SK-N-SH treated with all-trans-retinoic acid at 6 μM for 48 hours (cell line): Measurements from ENCODE around the gene TMPRSS11A.

Experiments
- ATAC-seq: fragments of 200-7000 bp; cut with Tn5 transposase; 3 replicates; pipeline ENCODE4 v1.9.1; 2020; ENCODE audit warnings: mild to moderate bottlenecking, moderate library complexity
- ARNTL ChIP-seq: fragments of 450-650 bp; formaldehyde crosslinking; IDR thresholded peaks from 2 replicates; pipeline ENCODE4 v1.5.0; 2020; ENCODE audit warnings: low read depth, mild to moderate bottlenecking, moderate library complexity, borderline replicate concordance
- BACH2 ChIP-seq: fragments of 250-450 bp; sonication (Bioruptor Pico); IDR thresholded peaks from 2 replicates; pipeline ENCODE4 v1.9.0; 2021; ENCODE audit warnings: mild to moderate bottlenecking, borderline replicate concordance
- CSDC2 ChIP-seq: fragments of 250-450 bp; sonication (Bioruptor Pico); IDR thresholded peaks from 2 replicates; pipeline ENCODE4 v1.5.0; 2020; ENCODE audit warnings: mild to moderate bottlenecking, moderate library complexity
- GLIS3 ChIP-seq: fragments of 250-450 bp; sonication (Bioruptor Pico); IDR thresholded peaks from 2 replicates; pipeline ENCODE4 v1.5.0; 2020; ENCODE audit warnings: mild to moderate bottlenecking, moderate library complexity
- ISL1 ChIP-seq: fragments of 250-450 bp; sonication (Bioruptor Pico); IDR thresholded peaks from 2 replicates; pipeline ENCODE4 v2.1.2; 2022; ENCODE audit warnings: mild to moderate bottlenecking, moderate library complexity
- OSR1 ChIP-seq: fragments of 250-450 bp; sonication (Bioruptor Pico); IDR thresholded peaks from 2 replicates; pipeline ENCODE4 v1.8.0; 2022; ENCODE audit warnings: moderate library complexity, mild to moderate bottlenecking, inconsistent platforms
- PPARA ChIP-seq: fragments of 250-450 bp; sonication (Bioruptor Pico); IDR thresholded peaks from 2 replicates; pipeline ENCODE4 v1.5.0; 2020; ENCODE audit warnings: mild to moderate bottlenecking, borderline replicate concordance
- RARB ChIP-seq: fragments of 250-450 bp; sonication (Bioruptor Pico); IDR thresholded peaks from 2 replicates; pipeline ENCODE4 v1.8.0; 2021; ENCODE audit warnings: mild to moderate bottlenecking, moderate library complexity
- SNAI2 ChIP-seq: fragments of 250-450 bp; sonication (Bioruptor Pico); IDR thresholded peaks from 2 replicates; pipeline ENCODE4 v1.5.0; 2020; ENCODE audit warnings: mild to moderate bottlenecking, moderate library complexity
- TCF4 ChIP-seq: fragments of 250-450 bp; sonication (Bioruptor Pico); IDR thresholded peaks from 2 replicates; pipeline ENCODE4 v1.8.0; 2021; ENCODE audit warnings: mild to moderate bottlenecking, moderate library complexity, borderline replicate concordance
- TOX ChIP-seq: fragments of 250-450 bp; sonication (Bioruptor Pico); IDR thresholded peaks from 2 replicates; pipeline ENCODE4 v1.8.0; 2021; ENCODE audit warnings: mild to moderate bottlenecking, moderate library complexity, borderline replicate concordance
- ZC3H10 ChIP-seq: fragments of 250-450 bp; sonication (Bioruptor Pico); IDR thresholded peaks from 2 replicates; pipeline ENCODE4 v1.5.1; 2021; ENCODE audit warnings: mild to moderate bottlenecking, moderate library complexity
- ZFP3 ChIP-seq: fragments of 250-450 bp; sonication (Bioruptor Pico); IDR thresholded peaks from 2 replicates; pipeline ENCODE4 v1.5.0; 2020; ENCODE audit warnings: mild to moderate bottlenecking, moderate library complexity
- ZFP30 ChIP-seq: fragments of 450-650 bp; formaldehyde crosslinking; IDR thresholded peaks from 2 replicates; pipeline ENCODE4 v1.5.0; 2022; ENCODE audit warnings: mild to moderate bottlenecking, moderate library complexity
- ZNF8 ChIP-seq: fragments of 450-650 bp; formaldehyde crosslinking; IDR thresholded peaks from 2 replicates; pipeline ENCODE4 v1.5.0; 2020; ENCODE audit warnings: mild to moderate bottlenecking, moderate library complexity
- TF ChIP-seq, protein P1 (sequence below): fragments of 250-450 bp; sonication (Bioruptor Pico); IDR thresholded peaks from 2 replicates; pipeline ENCODE4 v1.5.1; 2020; ENCODE audit warnings: low read depth, mild to moderate bottlenecking, moderate library complexity
- TF ChIP-seq, protein P2 (sequence below): fragments of 250-450 bp; sonication (Bioruptor Pico); IDR thresholded peaks from 2 replicates; pipeline ENCODE4 v1.8.0; 2021; ENCODE audit warnings: low read depth, mild to moderate bottlenecking, moderate library complexity, borderline replicate concordance
- TF ChIP-seq, protein P3 (sequence below): fragments of 250-450 bp; sonication (Bioruptor Pico); IDR thresholded peaks from 2 replicates; pipeline ENCODE4 v1.8.0; 2020; ENCODE audit warnings: mild to moderate bottlenecking, moderate library complexity, borderline replicate concordance
- TF ChIP-seq, protein P4 (sequence below): fragments of 250-450 bp; sonication (Bioruptor Pico); IDR thresholded peaks from 2 replicates; pipeline ENCODE4 v1.5.0; 2020; ENCODE audit warnings: mild to moderate bottlenecking, moderate library complexity

TMPRSS11A gene

DNA sequence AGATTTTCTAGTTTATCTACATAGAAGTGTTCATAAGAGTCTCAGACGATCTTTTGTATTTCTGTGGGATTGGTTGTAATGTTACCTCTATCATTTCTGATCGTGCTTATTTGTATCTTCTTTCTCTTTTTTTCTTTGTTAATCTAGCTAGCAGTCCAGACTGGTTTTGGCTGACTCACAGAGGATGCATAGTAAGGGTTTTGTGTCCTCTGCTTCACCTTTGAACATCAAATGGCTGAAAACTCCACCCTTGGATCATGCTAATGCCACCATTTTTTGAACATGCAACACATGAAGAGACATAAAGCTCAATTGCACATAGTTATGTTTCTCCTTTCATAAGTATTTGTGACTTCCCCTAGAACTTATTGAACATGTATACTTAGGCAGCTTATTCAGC is 22.8 kb downstream of the TMPRSS11A start:
- TF ChIP-seq ZC3H10 (no peak), ISL1 (CRISPR knock-in tag) (no peak), PPARA (no peak), GLIS3 (CRISPR knock-in tag) (no peak)

DNA sequence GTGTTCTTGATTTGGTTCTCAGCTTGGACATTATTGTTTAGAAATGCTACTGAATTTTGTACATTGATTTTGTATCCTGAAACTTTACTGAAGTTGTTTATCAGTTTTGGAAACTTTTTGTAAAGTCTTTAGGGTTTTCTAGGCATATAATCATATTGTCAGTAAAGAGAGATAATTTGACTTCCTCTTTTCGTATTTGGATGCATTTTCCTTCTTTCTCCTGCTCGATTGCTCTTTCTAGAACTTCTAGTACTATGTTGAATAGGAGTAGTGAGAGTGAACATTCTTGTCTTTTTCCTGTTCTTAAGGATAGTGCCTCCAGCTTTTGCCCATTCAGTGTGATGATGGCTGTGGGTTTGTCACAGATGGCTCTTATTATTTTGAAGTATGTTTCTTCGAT is 24.1 kb downstream of the TMPRSS11A start:
- no peak for ATAC-seq

More for the DNA sequence above, 22.8 kb downstream of the TMPRSS11A start:
- no peak for ATAC-seq

DNA sequence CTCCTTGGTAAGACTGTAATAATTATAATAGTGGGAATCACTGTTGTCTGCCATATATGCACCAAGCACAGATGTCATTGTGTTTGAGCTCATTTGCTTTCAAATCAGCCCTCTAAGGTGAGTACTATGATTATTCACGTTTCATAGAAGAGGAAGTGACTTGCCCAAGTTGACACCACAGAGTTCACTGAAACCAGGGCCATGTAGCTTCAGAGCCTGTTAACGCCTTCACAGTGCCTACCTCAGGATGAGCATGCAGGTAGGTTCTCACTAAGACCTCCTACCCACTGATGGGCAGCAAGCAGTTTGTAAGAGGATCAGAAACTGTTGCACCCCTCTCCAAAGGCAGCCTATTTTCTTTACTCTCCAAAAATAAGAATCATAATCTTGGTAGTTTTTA is 27.4 kb downstream of the TMPRSS11A start:
- no peak for ATAC-seq
- TF ChIP-seq, protein P1, sequence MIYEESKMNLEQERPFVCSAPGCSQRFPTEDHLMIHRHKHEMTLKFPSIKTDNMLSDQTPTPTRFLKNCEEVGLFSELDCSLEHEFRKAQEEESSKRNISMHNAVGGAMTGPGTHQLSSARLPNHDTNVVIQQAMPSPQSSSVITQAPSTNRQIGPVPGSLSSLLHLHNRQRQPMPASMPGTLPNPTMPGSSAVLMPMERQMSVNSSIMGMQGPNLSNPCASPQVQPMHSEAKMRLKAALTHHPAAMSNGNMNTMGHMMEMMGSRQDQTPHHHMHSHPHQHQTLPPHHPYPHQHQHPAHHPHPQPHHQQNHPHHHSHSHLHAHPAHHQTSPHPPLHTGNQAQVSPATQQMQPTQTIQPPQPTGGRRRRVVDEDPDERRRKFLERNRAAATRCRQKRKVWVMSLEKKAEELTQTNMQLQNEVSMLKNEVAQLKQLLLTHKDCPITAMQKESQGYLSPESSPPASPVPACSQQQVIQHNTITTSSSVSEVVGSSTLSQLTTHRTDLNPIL (CRISPR knock-in tag) = no peak
- TF ChIP-seq, protein P2, sequence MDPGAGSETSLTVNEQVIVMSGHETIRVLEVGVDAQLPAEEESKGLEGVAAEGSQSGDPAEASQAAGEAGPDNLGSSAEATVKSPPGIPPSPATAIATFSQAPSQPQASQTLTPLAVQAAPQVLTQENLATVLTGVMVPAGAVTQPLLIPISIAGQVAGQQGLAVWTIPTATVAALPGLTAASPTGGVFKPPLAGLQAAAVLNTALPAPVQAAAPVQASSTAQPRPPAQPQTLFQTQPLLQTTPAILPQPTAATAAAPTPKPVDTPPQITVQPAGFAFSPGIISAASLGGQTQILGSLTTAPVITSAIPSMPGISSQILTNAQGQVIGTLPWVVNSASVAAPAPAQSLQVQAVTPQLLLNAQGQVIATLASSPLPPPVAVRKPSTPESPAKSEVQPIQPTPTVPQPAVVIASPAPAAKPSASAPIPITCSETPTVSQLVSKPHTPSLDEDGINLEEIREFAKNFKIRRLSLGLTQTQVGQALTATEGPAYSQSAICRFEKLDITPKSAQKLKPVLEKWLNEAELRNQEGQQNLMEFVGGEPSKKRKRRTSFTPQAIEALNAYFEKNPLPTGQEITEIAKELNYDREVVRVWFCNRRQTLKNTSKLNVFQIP = no peak
- no peak for TF ChIP-seq ZFP3 (CRISPR knock-in tag)
- no peak for TF ChIP-seq TOX
- no peak for TF ChIP-seq ZC3H10
- TF ChIP-seq ZNF8 = no peak
- TF ChIP-seq, protein P3, sequence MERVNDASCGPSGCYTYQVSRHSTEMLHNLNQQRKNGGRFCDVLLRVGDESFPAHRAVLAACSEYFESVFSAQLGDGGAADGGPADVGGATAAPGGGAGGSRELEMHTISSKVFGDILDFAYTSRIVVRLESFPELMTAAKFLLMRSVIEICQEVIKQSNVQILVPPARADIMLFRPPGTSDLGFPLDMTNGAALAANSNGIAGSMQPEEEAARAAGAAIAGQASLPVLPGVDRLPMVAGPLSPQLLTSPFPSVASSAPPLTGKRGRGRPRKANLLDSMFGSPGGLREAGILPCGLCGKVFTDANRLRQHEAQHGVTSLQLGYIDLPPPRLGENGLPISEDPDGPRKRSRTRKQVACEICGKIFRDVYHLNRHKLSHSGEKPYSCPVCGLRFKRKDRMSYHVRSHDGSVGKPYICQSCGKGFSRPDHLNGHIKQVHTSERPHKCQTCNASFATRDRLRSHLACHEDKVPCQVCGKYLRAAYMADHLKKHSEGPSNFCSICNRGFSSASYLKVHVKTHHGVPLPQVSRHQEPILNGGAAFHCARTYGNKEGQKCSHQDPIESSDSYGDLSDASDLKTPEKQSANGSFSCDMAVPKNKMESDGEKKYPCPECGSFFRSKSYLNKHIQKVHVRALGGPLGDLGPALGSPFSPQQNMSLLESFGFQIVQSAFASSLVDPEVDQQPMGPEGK (CRISPR knock-in tag) = no peak
- no peak for TF ChIP-seq RARB (CRISPR knock-in tag)

More for the DNA sequence above, 24.1 kb downstream of the TMPRSS11A start:
- TF ChIP-seq, protein P1 (CRISPR knock-in tag) = no peak
- TF ChIP-seq SNAI2 (CRISPR knock-in tag) (no peak), ZFP30 (CRISPR knock-in tag) (no peak), ZNF8 (no peak), ZC3H10 (no peak), OSR1 (no peak), ISL1 (CRISPR knock-in tag) (no peak), BACH2 (CRISPR knock-in tag) (no peak), CSDC2 (no peak)
- TF ChIP-seq, protein P4, sequence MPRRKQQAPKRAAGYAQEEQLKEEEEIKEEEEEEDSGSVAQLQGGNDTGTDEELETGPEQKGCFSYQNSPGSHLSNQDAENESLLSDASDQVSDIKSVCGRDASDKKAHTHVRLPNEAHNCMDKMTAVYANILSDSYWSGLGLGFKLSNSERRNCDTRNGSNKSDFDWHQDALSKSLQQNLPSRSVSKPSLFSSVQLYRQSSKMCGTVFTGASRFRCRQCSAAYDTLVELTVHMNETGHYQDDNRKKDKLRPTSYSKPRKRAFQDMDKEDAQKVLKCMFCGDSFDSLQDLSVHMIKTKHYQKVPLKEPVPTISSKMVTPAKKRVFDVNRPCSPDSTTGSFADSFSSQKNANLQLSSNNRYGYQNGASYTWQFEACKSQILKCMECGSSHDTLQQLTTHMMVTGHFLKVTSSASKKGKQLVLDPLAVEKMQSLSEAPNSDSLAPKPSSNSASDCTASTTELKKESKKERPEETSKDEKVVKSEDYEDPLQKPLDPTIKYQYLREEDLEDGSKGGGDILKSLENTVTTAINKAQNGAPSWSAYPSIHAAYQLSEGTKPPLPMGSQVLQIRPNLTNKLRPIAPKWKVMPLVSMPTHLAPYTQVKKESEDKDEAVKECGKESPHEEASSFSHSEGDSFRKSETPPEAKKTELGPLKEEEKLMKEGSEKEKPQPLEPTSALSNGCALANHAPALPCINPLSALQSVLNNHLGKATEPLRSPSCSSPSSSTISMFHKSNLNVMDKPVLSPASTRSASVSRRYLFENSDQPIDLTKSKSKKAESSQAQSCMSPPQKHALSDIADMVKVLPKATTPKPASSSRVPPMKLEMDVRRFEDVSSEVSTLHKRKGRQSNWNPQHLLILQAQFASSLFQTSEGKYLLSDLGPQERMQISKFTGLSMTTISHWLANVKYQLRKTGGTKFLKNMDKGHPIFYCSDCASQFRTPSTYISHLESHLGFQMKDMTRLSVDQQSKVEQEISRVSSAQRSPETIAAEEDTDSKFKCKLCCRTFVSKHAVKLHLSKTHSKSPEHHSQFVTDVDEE (CRISPR knock-in tag) = no peak

DNA sequence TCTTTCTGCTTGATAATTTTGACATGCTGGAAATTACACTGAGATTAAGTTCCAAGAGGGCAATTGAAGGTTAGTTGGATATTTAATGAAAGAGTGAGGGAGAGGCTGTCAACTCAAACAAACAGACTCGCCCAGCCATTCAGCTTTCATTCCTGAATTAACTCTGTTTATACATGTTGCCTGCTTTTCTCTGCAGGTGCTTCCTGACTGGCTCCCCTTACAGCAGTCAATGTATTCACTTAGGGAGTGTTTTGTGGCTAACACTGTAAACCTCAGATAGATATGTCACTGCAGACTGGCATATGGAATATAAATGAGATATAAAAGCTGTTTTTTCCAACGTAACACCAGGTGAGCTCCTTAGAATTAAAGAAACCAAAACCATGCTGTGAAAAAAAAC is 28.7 kb downstream of the TMPRSS11A start:
- TF ChIP-seq TCF4 (CRISPR knock-in tag) (no peak), ARNTL (CRISPR knock-in tag) (no peak), OSR1 (no peak), ZFP30 (CRISPR knock-in tag) (no peak), ZC3H10 (no peak), SNAI2 (CRISPR knock-in tag) (no peak), TOX (no peak)
- TF ChIP-seq, protein P1 (CRISPR knock-in tag) = no peak
- TF ChIP-seq, all 23 proteins: peak for 0
- ATAC-seq = no peak
